GM19463 (cell line): Measurements from ENCODE around the gene RELA.

Experiments used
- ATAC-seq: cut with Tn5 transposase; IDR thresholded peaks from one replicate; pipeline ENCODE4 v1.9.1; 2021; ENCODE audit warnings: mild to moderate bottlenecking, moderate library complexity; ENCODE audit not compliant: unreplicated experiment

Gene RELA

GRCh38 chr11:65615229-65615949 is 47.3 kb downstream of the RELA start, which contains the start of gene PCNX3:
Gene PCNX3 (plus strand): TSS chr11:65615776. CDS start chr11:65616312, 536 bp downstream.
- ATAC-seq, result peak; percentile 79

- no peak for ATAC-seq
Measured at GRCh38 chr11:65613091-65613928, 49.4 kb downstream of the RELA start.

GRCh38 chr11:65612691-65613090 is 50.0 kb downstream of the RELA start:
- no peak for ATAC-seq

GRCh38 chr11:65611758-65612603 is 50.7 kb downstream of the RELA start:
- ATAC-seq, result no peak

- no peak for ATAC-seq
Measured at GRCh38 chr11:65611028-65611757, 51.5 kb downstream of the RELA start.

GRCh38 chr11:65610404-65610803 is 52.3 kb downstream of the RELA start:
- ATAC-seq, result no peak

GRCh38 chr11:65609665-65610064 is 53.1 kb downstream of the RELA start:
- no peak for ATAC-seq

GRCh38 chr11:65609229-65609628 is 53.5 kb downstream of the RELA start:
- no peak for ATAC-seq

GRCh38 chr11:65607614-65608426 is 54.9 kb downstream of the RELA start:
- ATAC-seq, result no peak

GRCh38 chr11:65606876-65607613 is 55.7 kb downstream of the RELA start:
- ATAC-seq, result no peak

GRCh38 chr11:65604258-65604657 is 58.5 kb downstream of the RELA start:
- ATAC-seq, result no peak
